GM19467 (cell line): Measurements from ENCODE around the gene RPL13A.

ENCODE experiments used
- ATAC-seq: cut with Tn5 transposase; IDR thresholded peaks from one replicate; pipeline ENCODE4 v1.9.1; 2021; ENCODE audit warnings: mild to moderate bottlenecking, moderate library complexity; ENCODE audit not compliant: unreplicated experiment

Gene RPL13A

GRCh38 chr19:49479975-49480628, 7.3 kb upstream of the RPL13A start:
- ATAC-seq, result no peak

GRCh38 chr19:49481020-49481683, 6.3 kb upstream of the RPL13A start:
- no peak for ATAC-seq

DNA sequence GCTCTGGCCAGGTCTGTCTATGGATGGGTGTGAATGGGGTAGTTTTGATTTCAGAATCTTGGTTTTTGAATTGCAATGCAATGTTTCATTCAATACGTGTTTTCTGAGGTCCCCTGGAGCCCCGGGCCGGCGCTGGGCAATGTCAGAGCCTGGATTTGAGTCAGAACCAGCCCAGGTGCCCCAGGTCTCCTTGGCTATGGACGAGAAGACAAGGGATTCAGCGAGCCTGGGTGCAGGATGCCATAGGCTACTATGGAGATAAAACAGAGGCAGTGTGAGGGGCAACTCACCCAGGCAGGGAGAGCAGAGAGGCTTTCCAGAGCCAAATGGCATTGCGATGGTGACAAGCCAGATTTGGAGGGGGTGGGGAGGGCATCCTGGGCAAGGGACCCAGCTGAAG, 1.2 kb upstream of the RPL13A start:
- no peak for ATAC-seq

GRCh38 chr19:49486710-49487276, 615 bp upstream of the RPL13A start:
- ATAC-seq, result no peak

DNA sequence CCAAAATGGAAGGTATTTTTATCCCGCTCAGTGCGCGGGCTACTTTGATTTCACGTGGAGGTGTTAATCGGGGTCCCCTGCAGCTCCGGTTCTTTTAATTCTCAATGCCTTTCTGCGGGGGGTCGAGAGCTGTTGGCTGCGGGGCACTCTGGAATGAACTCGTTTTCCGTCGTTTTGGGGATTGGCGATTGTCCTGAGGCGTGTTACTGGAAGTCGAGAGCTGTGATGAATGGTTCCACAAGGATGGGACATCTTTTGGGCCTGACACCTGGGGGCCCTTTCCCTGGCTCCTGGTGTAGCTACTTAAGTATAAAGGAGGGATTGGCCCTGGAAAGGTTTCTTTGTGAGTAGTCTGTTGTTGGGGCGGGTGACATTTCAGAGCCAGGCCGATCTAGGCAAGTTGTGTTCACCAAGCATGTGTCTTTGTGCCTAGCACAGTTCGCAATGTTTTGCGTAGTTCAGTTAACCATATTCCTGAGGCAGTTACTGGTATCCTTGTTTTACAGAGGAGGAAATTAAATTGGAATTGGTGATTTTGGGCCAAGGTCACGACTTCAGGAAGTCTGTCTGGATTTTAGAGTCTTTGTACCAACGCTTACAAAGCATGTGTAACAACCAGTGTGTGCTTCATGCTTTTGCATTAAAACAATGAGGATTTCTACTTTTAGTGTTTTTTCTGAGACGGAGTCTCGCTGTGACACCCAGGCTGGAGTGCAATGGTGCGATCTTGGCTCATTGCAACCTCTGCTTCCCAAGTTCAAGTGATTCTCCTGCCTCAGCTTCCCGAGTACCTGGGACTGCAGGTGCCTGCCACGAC, 846 bp downstream of the RPL13A start:
- ATAC-seq, result no peak

- ATAC-seq, result no peak
Measured at GRCh38 chr19:49488863-49489537, 1.6 kb downstream of the RPL13A start.

GRCh38 chr19:49489601-49490167, 2.3 kb downstream of the RPL13A start:
- ATAC-seq, result no peak

DNA sequence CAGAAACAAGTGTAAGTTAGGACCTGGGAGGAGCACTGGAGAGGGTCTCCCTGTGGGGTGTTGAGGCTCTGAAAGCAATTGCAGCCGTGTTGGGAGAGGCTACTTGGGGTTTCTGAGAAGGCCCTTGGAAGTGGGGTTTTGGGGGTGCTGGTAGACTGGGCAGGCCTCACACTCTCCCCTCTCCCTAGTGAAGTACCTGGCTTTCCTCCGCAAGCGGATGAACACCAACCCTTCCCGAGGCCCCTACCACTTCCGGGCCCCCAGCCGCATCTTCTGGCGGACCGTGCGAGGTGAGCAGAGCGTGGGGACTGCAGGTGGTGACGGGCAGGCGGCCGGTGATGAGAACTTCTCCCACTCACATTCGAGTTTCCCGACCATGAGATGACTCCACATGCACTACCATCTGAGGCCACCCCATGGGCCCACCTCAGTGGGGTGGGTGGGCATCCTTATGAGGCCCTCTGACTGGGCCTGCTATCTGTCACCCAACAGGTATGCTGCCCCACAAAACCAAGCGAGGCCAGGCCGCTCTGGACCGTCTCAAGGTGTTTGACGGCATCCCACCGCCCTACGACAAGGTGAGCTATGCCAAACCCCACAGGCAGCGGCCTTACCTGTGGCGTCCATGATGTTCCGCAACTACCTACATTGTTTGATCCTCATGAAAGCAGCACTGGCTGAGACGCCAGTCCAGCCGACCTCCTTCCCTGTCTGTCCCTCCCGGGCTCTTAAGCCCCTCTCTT, 3.0 kb downstream of the RPL13A start:
- ATAC-seq, result no peak

- no peak for ATAC-seq
Measured at GRCh38 chr19:49491030-49491803, 3.8 kb downstream of the RPL13A start.

DNA sequence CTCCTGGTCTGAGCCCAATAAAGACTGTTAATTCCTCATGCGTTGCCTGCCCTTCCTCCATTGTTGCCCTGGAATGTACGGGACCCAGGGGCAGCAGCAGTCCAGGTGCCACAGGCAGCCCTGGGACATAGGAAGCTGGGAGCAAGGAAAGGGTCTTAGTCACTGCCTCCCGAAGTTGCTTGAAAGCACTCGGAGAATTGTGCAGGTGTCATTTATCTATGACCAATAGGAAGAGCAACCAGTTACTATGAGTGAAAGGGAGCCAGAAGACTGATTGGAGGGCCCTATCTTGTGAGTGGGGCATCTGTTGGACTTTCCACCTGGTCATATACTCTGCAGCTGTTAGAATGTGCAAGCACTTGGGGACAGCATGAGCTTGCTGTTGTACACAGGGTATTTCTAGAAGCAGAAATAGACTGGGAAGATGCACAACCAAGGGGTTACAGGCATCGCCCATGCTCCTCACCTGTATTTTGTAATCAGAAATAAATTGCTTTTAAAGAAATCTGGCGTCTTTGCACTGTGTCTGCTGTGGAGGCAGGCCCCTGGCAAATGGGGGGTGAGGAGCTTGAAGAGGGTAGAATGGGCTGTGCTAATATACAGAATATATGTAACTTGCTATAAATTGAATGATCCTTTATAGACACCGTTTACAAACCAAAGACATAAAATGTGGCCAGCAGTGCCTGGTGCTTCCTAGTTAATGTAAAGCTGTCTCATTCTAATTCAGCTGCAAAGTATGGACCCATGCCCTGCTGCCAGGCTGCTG, 4.6 kb downstream of the RPL13A start:
- ATAC-seq, result no peak

DNA sequence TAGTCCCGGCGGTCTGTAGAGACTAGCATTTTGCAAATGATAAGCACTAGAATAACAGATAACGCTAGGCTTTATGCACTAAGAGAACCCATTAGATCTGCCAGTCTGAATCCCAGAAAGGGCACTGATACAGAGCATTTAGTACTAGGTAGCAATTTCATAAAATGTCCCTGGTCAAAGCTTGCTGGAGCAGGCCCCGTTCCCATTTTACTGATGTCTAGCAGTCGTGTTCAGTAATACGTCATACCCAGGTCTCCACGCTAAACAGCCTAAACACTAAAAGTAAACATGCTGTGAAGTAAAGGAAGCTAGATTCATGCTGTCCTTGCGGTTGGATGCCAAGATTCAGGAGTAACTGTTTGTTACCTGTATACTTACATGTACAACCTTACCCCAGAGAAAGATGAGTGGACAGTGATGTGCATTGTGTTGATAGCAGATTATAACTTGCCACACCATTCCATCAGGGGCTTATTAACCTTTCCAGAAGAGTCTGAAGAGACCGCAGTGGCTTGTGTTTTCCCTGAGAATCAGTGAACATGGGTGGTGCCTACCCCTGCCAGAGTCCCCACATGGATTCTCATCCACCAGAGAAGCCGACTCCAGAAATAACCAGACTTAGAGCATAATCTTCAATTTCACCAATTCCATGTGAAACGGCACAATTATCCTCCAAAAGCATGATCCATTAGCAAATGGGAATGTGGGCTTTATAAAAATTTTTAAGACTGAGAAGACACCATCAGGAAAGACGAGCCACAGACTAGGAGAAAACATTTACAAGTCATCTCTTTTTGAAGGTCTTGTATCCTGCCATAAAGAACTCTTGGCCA, 5.4 kb downstream of the RPL13A start:
- ATAC-seq, result no peak

DNA sequence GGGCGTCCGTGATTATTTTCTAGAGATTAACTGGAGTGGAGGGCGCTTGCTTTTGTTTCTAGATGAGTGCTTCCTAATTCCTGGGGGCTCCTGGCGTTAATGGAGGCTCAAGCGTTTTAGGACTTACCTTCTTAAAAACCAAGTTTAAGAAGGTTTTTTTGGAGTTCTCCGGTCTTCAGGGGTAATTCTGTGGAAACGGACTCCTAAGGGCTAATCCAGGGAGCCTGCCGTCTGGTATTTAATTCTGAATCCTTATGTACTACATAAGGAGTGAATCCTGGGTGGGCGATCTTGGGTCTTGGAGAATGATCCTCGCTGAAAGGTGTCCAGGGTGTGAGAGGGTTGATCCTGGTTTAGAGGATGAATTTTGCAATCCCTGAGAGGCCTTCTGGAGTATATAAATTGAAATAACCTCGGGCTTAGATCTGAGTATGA, 9.2 kb downstream of the RPL13A start:
- ATAC-seq, result no peak

GRCh38 chr19:49497047-49497788, 9.8 kb downstream of the RPL13A start:
- ATAC-seq, result no peak

DNA sequence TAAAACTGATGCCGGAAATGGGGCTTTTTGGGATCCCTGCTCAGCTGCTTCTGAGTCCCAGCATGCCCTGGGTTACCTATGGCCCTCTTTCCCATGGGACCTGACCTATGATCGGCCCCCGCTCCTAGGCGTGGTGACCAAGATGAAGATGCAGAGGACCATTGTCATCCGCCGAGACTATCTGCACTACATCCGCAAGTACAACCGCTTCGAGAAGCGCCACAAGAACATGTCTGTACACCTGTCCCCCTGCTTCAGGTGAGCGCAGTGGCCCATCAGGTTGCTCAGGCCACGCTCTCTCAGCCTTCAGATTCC, 10.3 kb downstream of the RPL13A start:
- ATAC-seq, result no peak

DNA sequence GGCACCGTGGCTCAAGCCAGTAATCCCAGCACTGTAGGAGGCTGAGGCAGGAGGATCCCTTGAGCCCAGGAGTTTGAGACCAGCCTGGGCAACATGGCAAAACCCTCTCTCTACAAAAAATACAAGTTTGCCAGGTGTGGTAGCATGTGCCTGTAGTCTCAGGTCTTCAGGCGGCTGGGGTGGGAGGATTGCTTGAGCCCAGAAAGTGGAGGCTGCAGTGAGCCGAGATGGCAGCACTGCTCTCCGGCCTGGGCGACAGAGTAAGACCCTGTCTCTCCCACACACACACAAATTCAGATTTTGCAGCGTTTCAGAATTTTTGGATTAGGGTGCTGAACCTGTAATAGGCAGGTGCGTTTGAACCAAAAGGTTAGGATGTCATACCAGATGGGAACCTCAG, 11.1 kb downstream of the RPL13A start:
- ATAC-seq, result no peak

GRCh38 chr19:49499030-49499670, 11.7 kb downstream of the RPL13A start:
- ATAC-seq, result no peak
